ENCODE measurements around the gene ESRRA. TPM values are rescaled to one million over a fixed set of nuclear protein-coding genes. Genes with fewer than 3 reads are reported as not detected.
A peak's percentile ranks its signal among the peaks of the same experiment; 100 is the strongest.

ESRRA gene
- total and polyA plus RNA-seq, 9 of the 15 experiments (the other 6 are each of a cell fraction or from before 2014, with no cell fraction given), result 0.27 to 89.7 (median 23.7) TPM

- TF ChIP-seq SIN3A (IDR thresholded peaks at IDR 0.05; ENCODE audit: borderline replicate concordance in 2 of 2, control insufficient read depth in 1 of 2, low read depth in 2 of 2, low read length in 2 of 2) (peak in 1 of 2 experiments; percentile 84; a peak in 1 of 4 replicates), NR4A1 (CRISPR knock-in tag; IDR thresholded peaks at IDR 0.05) (no peak), NR4A1 (tag; IDR thresholded peaks at IDR 0.05) (no peak), TGIF2 (CRISPR knock-in tag; IDR thresholded peaks at IDR 0.05) (no peak), HDAC6 (IDR thresholded peaks at IDR 0.05; ENCODE audit: low read depth, low read length) (no peak), MEIS2 (IDR thresholded peaks at IDR 0.05; ENCODE audit: partially characterized antibody) (peak; percentile 90), TFAP4 (CRISPR knock-in tag; IDR thresholded peaks at IDR 0.05; ENCODE audit: borderline replicate concordance) (peak; percentile 95), CEBPG (CRISPR knock-in tag; IDR thresholded peaks at IDR 0.05) (peak; percentile 65), CEBPG (tag; conservative IDR thresholded peaks at IDR 0.05 in 1 of 2, IDR thresholded peaks at IDR 0.05 in 1 of 2) (peak in 1 of 2 experiments; percentile 34; a peak in 1 of 4 replicates), BDP1 (IDR thresholded peaks at IDR 0.05; ENCODE audit: insufficient read depth, insufficient read length) (no peak), TCF15 (CRISPR knock-in tag; IDR thresholded peaks at IDR 0.05) (no peak), SFPQ (IDR thresholded peaks at IDR 0.05; ENCODE audit: low read depth, low read length) (no peak), SAFB2 (IDR thresholded peaks at IDR 0.05; ENCODE audit: borderline replicate concordance, low read depth, low read length, severe bottlenecking) (no peak), ZNF41 (CRISPR knock-in tag; conservative IDR thresholded peaks at IDR 0.05) (no peak), POLR2H (tag; IDR thresholded peaks at IDR 0.05; ENCODE audit: low read depth) (0 out of 2 replicates have a peak, but pooled peaks have one; percentile 50), ASH1L (IDR thresholded peaks at IDR 0.05; ENCODE audit: borderline replicate concordance, low read depth, partially characterized antibody) (no peak), ZFP36 (IDR thresholded peaks at IDR 0.05; ENCODE audit: low read depth, low read length, partially characterized antibody) (no peak), DACH1 (IDR thresholded peaks at IDR 0.05; ENCODE audit: partially characterized antibody) (peak; percentile 62), NFE2L1 (tag; IDR thresholded peaks at IDR 0.05; ENCODE audit: borderline replicate concordance, low read depth) (no peak), SMAD2 (IDR thresholded peaks at IDR 0.05; ENCODE audit: low read depth, low read length) (no peak), ZNF740 (CRISPR knock-in tag; IDR thresholded peaks at IDR 0.05) (no peak), ZNF740 (tag; IDR thresholded peaks at IDR 0.05) (no peak), NCOR1 (IDR thresholded peaks at IDR 0.05) (no peak)
- TF ChIP-seq, protein P1, sequence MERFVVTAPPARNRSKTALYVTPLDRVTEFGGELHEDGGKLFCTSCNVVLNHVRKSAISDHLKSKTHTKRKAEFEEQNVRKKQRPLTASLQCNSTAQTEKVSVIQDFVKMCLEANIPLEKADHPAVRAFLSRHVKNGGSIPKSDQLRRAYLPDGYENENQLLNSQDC (CRISPR knock-in tag; IDR thresholded peaks at IDR 0.05), result no peak
Measured at GRCh38 chr11:64305075-64305690, at the start of gene ESRRA (continued).
